ENCODE results near the gene SMAD7.
"Not testable (repeated sequence)": the region's sequence is repeated elsewhere in the genome, so short reads cannot be mapped to it uniquely, and the experiment has no call there.

Gene SMAD7

DNA sequence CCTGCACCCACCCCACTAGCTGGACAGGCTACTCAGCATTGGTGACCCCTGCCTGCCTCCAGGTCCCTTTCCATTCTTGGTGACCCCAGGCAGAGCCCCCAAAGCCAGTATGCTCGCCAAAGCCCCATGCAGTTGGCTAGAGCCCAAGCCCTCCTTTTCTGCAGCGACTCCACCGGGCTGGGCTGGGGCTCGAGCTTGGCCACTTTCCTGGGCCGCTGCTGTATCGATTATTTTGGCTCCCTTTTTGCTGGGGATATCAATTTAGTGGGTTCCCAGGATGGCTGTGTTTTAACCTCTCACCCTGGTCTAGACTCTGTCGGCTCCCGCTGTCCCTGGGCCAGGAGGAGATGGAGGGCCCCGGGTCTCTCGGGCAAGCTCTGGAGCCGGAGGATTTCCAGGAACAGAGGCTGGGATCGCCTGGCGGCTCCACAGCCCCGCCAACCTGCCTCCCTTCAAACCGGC lies 76.0 kb downstream of the SMAD7 start:
- no peak for DNase-seq

DNA sequence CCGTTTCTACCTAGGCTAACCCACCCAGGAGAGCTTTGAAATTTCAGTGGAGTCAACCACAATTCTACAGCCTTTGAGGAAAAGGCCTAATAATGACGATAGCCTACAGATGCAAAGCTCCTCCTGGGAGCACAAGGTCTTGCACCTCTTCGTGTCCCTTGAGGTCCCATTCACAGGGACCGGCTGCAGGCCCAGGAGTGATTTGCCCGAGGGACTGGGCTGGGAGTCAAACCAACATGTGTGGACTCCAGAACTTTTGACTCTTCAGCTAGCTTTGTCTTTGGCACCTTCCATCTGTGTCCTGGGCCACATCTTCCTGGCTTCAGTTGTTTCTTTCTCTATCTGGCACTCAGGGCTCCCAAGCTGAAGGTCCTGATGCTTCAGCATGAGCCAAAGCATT lies 76.5 kb downstream of the SMAD7 start:
- DNase-seq = no peak

DNA sequence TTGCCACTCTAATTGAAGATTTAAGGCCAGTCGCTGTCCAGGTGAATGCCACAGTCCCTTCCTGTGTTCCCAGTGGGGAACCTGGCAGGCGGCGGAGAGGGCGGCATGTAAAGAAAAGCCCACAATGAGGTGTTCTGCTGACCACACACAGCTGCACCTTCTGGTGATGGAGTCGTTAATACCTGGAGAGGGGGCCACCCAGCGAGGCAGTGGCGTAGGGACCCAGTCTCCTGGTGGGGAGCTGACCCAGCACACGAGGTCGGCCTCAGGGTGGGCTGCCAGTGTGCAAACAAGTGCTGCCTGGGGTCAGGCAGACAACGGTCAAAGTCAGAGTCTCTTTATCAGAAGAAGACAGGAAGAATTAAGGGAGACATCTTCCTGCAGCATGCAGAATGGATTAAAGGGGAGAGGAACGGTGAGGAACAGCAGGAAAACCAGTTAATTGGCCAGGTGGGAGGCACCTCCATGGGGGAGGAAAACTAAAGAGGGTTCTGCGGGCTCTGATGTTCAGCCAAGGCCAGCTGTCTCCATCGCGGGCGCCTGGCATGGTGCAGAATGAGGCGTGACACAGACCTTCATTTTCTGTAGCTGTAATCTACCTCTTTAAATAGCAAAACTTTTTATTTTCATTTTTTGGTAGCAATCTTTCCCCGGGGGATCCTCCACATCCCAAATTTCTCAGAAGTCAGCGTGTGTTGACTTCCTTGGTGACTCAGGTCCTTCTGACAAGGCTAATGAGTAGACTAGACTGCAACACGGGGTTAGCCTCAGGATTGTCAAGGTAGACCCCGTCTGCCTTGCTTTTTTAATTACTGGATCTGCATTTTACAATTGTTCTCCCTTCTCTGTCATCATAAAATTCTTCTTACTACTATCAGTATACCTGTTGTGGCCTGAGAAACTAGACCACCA lies 78.3 kb downstream of the SMAD7 start:
- no peak for DNase-seq

DNA sequence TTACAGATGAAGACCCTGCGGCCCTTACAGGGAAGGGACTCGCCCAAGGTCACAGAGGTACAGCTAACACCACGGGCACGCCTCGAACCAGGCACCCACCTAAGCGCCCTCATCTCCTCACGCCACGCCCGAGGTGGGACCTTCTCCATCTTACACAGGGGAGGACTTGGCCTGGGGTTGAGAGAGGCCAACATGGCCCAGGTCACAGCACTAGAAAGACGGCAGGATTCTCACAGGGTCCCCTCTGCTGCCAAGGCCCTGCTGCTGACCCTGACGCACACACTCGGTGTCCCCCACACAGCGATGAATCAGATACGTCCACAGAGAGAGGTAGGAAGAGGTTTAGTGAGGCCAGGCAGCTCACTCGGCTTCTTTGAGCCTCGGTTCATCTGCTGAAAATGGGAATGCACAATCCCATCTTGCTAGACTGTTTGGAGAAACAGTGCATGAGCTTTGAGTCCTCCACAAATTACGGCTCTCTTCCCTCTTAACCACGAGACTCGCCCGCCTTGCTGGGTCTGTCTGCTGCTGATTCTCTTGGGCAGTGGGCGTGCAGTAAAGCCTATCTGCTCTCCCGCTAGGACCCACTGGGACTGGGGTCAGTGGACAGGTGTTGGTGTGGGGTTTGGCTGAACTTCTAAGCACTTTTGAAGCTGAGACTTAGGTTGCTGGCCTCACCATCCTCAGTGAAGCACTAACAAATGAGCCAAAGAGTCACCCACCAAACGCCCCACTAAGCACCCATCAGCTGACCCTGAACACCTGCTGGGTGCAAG lies 79.2 kb downstream of the SMAD7 start:
- no peak for DNase-seq

DNA sequence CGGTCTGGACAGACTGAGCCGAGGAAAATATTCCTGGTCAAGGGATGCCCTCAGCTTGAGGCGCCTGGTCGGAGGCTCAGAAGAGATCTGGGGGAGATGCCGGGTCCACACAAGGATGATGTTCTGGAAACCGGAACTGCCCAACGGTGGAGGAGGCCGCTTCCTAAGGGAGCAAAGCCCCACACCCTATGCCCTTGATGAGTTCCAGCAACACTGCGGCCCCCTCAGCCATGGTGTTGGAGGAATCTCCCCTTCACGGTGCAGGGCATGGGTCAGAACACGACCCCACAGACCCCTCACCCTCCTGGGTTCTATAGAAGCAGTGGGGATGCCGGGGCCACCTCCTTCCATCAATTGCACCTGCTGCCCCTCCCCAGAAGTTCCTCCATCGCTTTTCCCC lies 79.8 kb downstream of the SMAD7 start:
- not testable (repeated sequence) for DNase-seq
